Gastroesophageal sphincter (tissue), 4 donors: ENCODE data around the gene PRDM1. TPM values are rescaled to one million over a fixed set of nuclear protein-coding genes. Genes with fewer than 3 reads are reported as not detected.

Experiments
- ATAC-seq: fragments of 150-250 bp; one replicate; pipeline ENCODE4 v1.9.1; 2016; ENCODE audit warnings: mild to moderate bottlenecking, moderate library complexity
- H3K27ac ChIP-seq, 4 donors: fragments of 200-600 bp; sonication (generic) in 3 of 4; 1 replicate in 3 of 4; 2 replicates in 1 of 4; pipeline ENCODE4 v1.5.1; 2016 to 2019
- H3K27me3 ChIP-seq: fragments of 200-600 bp; sonication (generic); one replicate; pipeline ENCODE4 v1.5.1; 2019
- H3K36me3 ChIP-seq, 2 donors: fragments of 200-600 bp; sonication (generic); one replicate each; pipeline ENCODE4 v1.5.1; 2019; ENCODE audit warnings: control low read depth in 1 of 2
- H3K4me1 ChIP-seq, 3 donors: fragments of 200-600 bp; sonication (generic); 1 replicate in 2 of 3; 2 replicates in 1 of 3; pipeline ENCODE4 v1.5.1; 2016 to 2019; ENCODE audit warnings: control low read depth in 2 of 3
- H3K4me3 ChIP-seq, 2 donors: fragments of 200-600 bp; sonication (generic); one replicate each; pipeline ENCODE4 v1.5.1; 2019; ENCODE audit warnings: mild to moderate bottlenecking in 1 of 2, moderate library complexity in 1 of 2
- H3K9me3 ChIP-seq, 3 donors: fragments of 200-600 bp; sonication (generic); one replicate each; pipeline ENCODE4 v1.5.1; 2017 to 2019; ENCODE audit warnings: control low read depth in 2 of 3
- EP300 ChIP-seq: sonication (generic); formaldehyde crosslinking; IDR thresholded peaks from one replicate; pipeline ENCODE4 v1.6.1; 2017; ENCODE audit warnings: antibody characterized with exemption, mild to moderate bottlenecking
- POLR2A ChIP-seq, 2 donors: fragments of 450-650 bp; IDR thresholded peaks; one replicate each; pipeline ENCODE4 v1.6.1; 2017; ENCODE audit warnings: antibody characterized with exemption in 2 of 2, mild to moderate bottlenecking in 2 of 2, moderate library complexity in 1 of 2
- POLR2AphosphoS5 ChIP-seq: sonication (generic); formaldehyde crosslinking; IDR thresholded peaks from one replicate; pipeline ENCODE4 v1.6.1; 2017; ENCODE audit warnings: antibody characterized with exemption
- WGBS, 2 donors: methylation state at CpG; one replicate each; pipeline ENCODE4 v1.1.5; 2018; ENCODE audit warnings: low coverage in 1 of 2; 5-methylcytosine and 5-hydroxymethylcytosine counted together
- total RNA-seq, 4 donors: library from RNA; depleted of rRNA; stranded (reverse); fragments of >200 nt; gene quantifications; one replicate each; pipeline ENCODE4 v1.1.0, GENCODE V29; 2016
- TF ChIP-seq, protein P1 (sequence below), 4 experiments: fragments of 200-600 bp in 2 of 4; fragments of 450-650 bp in 2 of 4; sonication (generic) in 1 of 4; IDR thresholded peaks; one replicate each; pipeline ENCODE4 v1.5.1; 2017 to 2019; ENCODE audit warnings: antibody characterized with exemption in 4 of 4, mild to moderate bottlenecking in 2 of 4, moderate library complexity in 2 of 4

Gene PRDM1
- total RNA-seq, 4 donors from 2014 or later = 1.8 to 4.0 (median 3.2) TPM

DNA sequence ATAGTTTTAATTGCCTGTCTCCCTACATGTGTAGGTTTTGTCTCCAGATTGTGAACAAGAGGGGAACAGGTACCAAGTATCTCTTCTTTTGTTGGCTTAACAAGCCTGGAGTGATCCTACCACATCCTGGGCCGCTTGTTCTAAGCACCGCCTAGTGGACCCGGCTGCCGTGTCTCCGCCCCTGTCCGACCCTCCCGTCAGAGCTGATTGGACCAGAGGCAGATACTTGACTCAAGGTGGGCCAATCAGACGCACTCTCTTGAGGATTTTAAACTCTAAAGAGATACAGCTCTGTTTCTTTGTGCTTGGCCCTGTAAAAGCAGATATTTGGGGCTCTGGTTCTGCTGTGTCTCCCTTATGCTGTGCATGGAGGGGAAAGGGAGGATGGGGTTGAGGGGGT lies 68.2 kb downstream of the PRDM1 start:
- Histone ChIP-seq H3K36me3 (no peaks in the 10 kb centered on the region), H3K4me1 (no peaks in the 10 kb centered on the region), H3K27me3 (no peaks in the 10 kb centered on the region), H3K9me3 (no peaks in the 10 kb centered on the region), H3K4me3 (no peak overlapping the region), H3K27ac (no peak overlapping the region)
- ATAC-seq = no peak
- TF ChIP-seq POLR2A (IDR thresholded peaks at IDR 0.05) (no peak), POLR2AphosphoS5 (no peak), EP300 (no peak)
- TF ChIP-seq, protein P1, sequence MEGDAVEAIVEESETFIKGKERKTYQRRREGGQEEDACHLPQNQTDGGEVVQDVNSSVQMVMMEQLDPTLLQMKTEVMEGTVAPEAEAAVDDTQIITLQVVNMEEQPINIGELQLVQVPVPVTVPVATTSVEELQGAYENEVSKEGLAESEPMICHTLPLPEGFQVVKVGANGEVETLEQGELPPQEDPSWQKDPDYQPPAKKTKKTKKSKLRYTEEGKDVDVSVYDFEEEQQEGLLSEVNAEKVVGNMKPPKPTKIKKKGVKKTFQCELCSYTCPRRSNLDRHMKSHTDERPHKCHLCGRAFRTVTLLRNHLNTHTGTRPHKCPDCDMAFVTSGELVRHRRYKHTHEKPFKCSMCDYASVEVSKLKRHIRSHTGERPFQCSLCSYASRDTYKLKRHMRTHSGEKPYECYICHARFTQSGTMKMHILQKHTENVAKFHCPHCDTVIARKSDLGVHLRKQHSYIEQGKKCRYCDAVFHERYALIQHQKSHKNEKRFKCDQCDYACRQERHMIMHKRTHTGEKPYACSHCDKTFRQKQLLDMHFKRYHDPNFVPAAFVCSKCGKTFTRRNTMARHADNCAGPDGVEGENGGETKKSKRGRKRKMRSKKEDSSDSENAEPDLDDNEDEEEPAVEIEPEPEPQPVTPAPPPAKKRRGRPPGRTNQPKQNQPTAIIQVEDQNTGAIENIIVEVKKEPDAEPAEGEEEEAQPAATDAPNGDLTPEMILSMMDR (IDR thresholded peaks at IDR 0.05) = no peak
- WGBS, 2 donors = 79 to 100% methylated on average over 1 to 5 of the region's 8 CpGs

DNA sequence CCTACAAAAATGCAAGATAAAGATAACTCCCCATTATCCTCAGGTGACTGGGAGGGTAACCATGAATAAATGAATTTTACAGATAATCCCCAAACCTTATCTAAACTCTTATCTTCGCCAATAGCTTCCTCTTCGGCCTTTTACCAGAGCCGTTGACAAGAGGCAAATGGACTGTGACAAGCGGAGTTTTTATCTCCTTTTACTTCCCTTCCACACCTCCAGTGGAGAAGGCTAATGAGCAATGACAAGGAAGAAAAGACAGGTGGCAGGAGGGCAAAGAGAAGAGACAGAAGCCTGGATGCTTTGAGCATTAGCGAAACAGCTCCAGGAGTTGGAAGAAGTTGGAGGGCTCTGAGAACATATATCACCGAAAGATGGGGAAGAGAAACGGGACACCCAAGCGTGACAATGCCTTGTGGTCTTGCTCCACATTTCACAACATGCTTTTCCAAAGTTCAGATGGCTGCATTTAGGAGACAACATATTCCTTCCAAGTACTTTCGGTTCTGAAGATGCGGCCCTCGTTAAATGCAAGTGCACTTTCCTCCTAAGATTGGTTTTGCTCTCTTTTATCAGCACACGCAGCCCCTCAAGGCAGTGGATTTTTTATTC lies 69.2 kb downstream of the PRDM1 start:
- Histone ChIP-seq H3K36me3 (no peaks in the 10 kb centered on the region), H3K27ac (no peak overlapping the region), H3K9me3 (no peaks in the 10 kb centered on the region), H3K4me1 (no peaks in the 10 kb centered on the region), H3K4me3 (no peak overlapping the region), H3K27me3 (no peaks in the 10 kb centered on the region)
- ATAC-seq = no peak
- TF ChIP-seq EP300 (no peak), POLR2AphosphoS5 (no peak)
- WGBS, 2 donors = 84 to 91% methylated on average over 7 to 12 of the region's 12 CpGs

DNA sequence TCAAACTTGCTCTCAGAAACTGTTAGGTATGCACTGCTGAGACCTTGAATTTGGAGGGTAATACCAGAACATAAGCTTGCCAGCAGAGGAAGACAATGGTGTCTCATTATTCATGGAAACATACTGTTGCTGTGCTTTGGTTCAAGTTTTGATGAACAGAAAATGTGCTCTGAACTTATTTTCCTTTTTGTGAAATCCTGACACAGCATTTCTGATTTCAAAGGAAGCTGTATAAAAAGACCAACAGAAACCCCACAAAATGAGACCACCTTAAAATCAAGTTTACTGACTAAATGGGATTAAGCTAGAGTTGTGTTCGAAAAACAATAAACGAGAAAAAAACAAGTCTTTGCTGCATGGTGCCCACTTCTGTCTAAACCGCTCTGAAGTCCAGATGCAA lies 70.3 kb downstream of the PRDM1 start:
- Histone ChIP-seq H3K4me3 (no peak overlapping the region), H3K27me3 (no peaks in the 10 kb centered on the region), H3K36me3 (no peaks in the 10 kb centered on the region), H3K4me1 (no peaks in the 10 kb centered on the region), H3K9me3 (no peaks in the 10 kb centered on the region), H3K27ac (no peak overlapping the region)
- WGBS, 2 donors = 63 to 72% methylated on average over 2 to 3 of the region's 3 CpGs
- no peak for TF ChIP-seq EP300
- TF ChIP-seq, protein P1 (IDR thresholded peaks at IDR 0.05) = no peak
- TF ChIP-seq POLR2AphosphoS5 = no peak
- no peak for TF ChIP-seq POLR2A (IDR thresholded peaks at IDR 0.05)
- no peak for ATAC-seq

DNA sequence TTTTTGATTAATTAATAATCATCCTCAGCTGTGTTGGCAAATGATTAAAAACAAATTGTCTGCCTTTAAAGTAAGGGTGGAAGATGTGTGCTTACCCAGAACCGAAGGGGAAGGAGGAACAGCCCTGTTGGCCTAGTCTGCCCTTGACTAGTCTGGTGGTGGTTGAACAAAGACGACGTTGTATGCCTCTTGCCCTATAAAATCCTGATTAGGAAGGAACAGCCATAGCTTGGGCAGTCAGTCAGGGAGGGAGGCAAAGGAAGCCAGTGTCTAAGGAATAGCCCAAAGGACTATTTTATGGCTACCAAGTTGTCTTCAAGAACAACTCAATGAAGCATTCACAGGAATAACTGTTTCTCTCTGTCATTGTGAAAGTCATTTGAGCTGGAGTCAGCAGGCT lies 70.7 kb downstream of the PRDM1 start:
- H3K9me3 ChIP-seq = no peaks in the 10 kb centered on the region
- H3K36me3 ChIP-seq = no peaks in the 10 kb centered on the region
- ATAC-seq = no peak
- no peak for TF ChIP-seq EP300
- WGBS, 2 donors = 25 to 68% methylated on average over 2 to 3 of the region's 3 CpGs
- no peaks in the 10 kb centered on the region for H3K4me1 ChIP-seq
- H3K27me3 ChIP-seq = no peaks in the 10 kb centered on the region
- H3K27ac ChIP-seq = no peak overlapping the region
- no peak overlapping the region for H3K4me3 ChIP-seq

DNA sequence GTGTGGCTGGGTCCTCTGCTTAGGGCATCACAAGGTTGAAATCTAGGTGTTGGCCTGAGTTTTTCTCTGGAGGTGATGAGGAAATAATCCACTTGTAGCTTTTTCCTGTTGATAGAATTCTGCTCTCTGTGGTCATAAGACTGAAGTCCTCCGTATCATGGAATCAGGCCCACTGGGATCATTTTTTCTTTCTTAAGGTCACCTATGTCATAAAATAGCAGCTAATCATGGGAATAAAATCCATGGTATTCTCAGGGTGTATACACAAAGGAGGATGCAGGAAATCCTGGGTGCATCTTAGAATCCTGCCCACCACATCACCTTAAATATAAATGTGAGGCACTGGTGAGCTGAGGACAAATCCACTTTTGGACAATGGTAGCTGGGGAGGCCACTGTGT lies 72.7 kb downstream of the PRDM1 start:
- H3K27ac ChIP-seq = no peak overlapping the region
- H3K9me3 ChIP-seq = no peaks in the 10 kb centered on the region
- ATAC-seq = no peak
- TF ChIP-seq POLR2AphosphoS5 (no peak), POLR2A (IDR thresholded peaks at IDR 0.05) (no peak), EP300 (no peak)
- TF ChIP-seq, protein P1 (IDR thresholded peaks at IDR 0.05) = no peak
- H3K4me1 ChIP-seq = no peaks in the 10 kb centered on the region
- no peaks in the 10 kb centered on the region for H3K27me3 ChIP-seq
- H3K4me3 ChIP-seq = no peak overlapping the region
- WGBS, 2 donors = 80 to 100% methylated on average over 1 of the region's 1 CpG
- H3K36me3 ChIP-seq = no peaks in the 10 kb centered on the region

Other genes starting within 250 kb of the PRDM1 start
- 10 to 100 TPM; 26.1 to 43.3 (median 30.6) TPM for gene ATG5, start 239.4 kb downstream of the PRDM1 start, total RNA-seq